GM12878 (cell line): ENCODE results near the gene UBASH3A. TPM values are rescaled to one million over a fixed set of nuclear protein-coding genes. Genes with fewer than 3 reads are reported as not detected.

ENCODE experiments used
- ATAC-seq: fragments of 200-7000 bp; cut with Tn5 transposase; 3 replicates; pipeline ENCODE4 v1.9.1; 2020; ENCODE audit warnings: mild to moderate bottlenecking, moderate library complexity
- BruUV-seq: library from RNA; stranded (reverse); fragments of 400-500 nt; replicated peaks from 2 replicates; lab custom pipeline; 2021; lab: Mats Ljungman, UMichigan
- CTCF ChIA-PET: fragments of 300-600 bp; sonication (Branson Sonifier 250); formaldehyde crosslinking; extraction: SDS; loops from one replicate; lab custom pipeline; 2021; ENCODE audit warnings: inconsistent platforms; lab: Yijun Ruan, JAX
- POLR2A ChIA-PET: fragments of 350-600 bp; formaldehyde crosslinking; extraction: SDS; loops from one replicate; lab custom pipeline; 2021; ENCODE audit warnings: inconsistent platforms; lab: Charles Lee
- RAD21 ChIA-PET: fragments of 300-600 bp; sonication (Branson Sonifier 250); formaldehyde crosslinking; loops from one replicate; lab custom pipeline; 2023; ENCODE audit warnings: antibody characterized with exemption; ENCODE audit not compliant: unreplicated experiment; lab: Charles Lee
- SMC1A ChIA-PET: fragments of 300-600 bp; sonication (Branson Sonifier 250); formaldehyde crosslinking; loops from one replicate; lab custom pipeline; 2023; ENCODE audit not compliant: unreplicated experiment, uncharacterized antibody; lab: Charles Lee
- DNase-seq: peaks from one replicate; pipeline ENCODE4 v3.0.0-alpha.2; 2011; ENCODE audit warnings: low read depth, low spot score
- FAIRE-seq: peaks from 3 replicates; lab custom pipeline; 2011; peaks lifted over from hg19 to GRCh38; lab: Jason Lieb, UNC
- H2AFZ ChIP-seq: 2 replicates; pipeline ENCODE4 v1.6.0; 2011; ENCODE audit warnings: low read depth, low read length, control low read depth; ENCODE audit not compliant: control insufficient read depth
- H3K27ac ChIP-seq: 2 replicates; pipeline ENCODE4 v1.5.1; 2011; ENCODE audit warnings: control low read depth; ENCODE audit not compliant: control insufficient read depth, insufficient read depth
- H3K27me3 ChIP-seq, 2 experiments: replicated peaks in 1 of 2; 2 replicates each; pipeline versions ENCODE4 v1.6.0 to v1.6.1; 2011; ENCODE audit warnings: low read length in 1 of 2; ENCODE audit not compliant: control insufficient read depth in 2 of 2, insufficient read depth in 2 of 2
- H3K36me3 ChIP-seq, 2 experiments: 2 replicates each; pipeline ENCODE4 v1.5.1; 2011; ENCODE audit warnings: low read length in 1 of 2; ENCODE audit not compliant: control insufficient read depth in 2 of 2, insufficient read depth in 2 of 2
- H3K4me1 ChIP-seq: 2 replicates; pipeline ENCODE4 v1.6.1; 2011; ENCODE audit warnings: mild to moderate bottlenecking, low read length, moderate library complexity, mixed read lengths; ENCODE audit not compliant: control insufficient read depth, insufficient read depth
- H3K4me2 ChIP-seq: 2 replicates; pipeline ENCODE4 v1.6.0; 2011; ENCODE audit warnings: control low read depth; ENCODE audit not compliant: control insufficient read depth, insufficient read depth
- H3K4me3 ChIP-seq: fragments of 200-600 bp; sonication (generic); 2 replicates; pipeline ENCODE4 v1.5.1; 2016
- H3K79me2 ChIP-seq: 2 replicates; pipeline ENCODE4 v1.6.0; 2011; ENCODE audit warnings: low read length; ENCODE audit not compliant: control insufficient read depth, insufficient read depth
- H3K9ac ChIP-seq: 2 replicates; pipeline ENCODE4 v1.8.0; 2011; ENCODE audit warnings: low read length, control low read depth, mixed read lengths; ENCODE audit not compliant: control insufficient read depth, insufficient read depth
- H3K9me3 ChIP-seq: replicated peaks from 3 replicates; pipeline ENCODE4 v1.5.1; 2011; ENCODE audit warnings: mild to moderate bottlenecking, low read length; ENCODE audit not compliant: control insufficient read depth, insufficient read depth
- H4K20me1 ChIP-seq: 2 replicates; pipeline ENCODE4 v1.6.0; 2011; ENCODE audit not compliant: control insufficient read depth, insufficient read depth
- BHLHE40 ChIP-seq, 2 experiments: fragments of 450-650 bp in 1 of 2; IDR thresholded peaks; 2 replicates each; pipeline ENCODE4 v1.6.1; 2011 to 2017; ENCODE audit warnings: low read depth in 2 of 2, borderline replicate concordance in 1 of 2, improper control_type of control experiment in 1 of 2, low read length in 1 of 2, mild to moderate bottlenecking in 1 of 2
- BMI1 ChIP-seq: fragments of 450-650 bp; IDR thresholded peaks from 2 replicates; pipeline ENCODE4 v1.6.1; 2016; ENCODE audit warnings: mild to moderate bottlenecking, moderate library complexity, borderline replicate concordance
- CBFB ChIP-seq: IDR thresholded peaks from 2 replicates; pipeline ENCODE4 v1.6.1; 2016; ENCODE audit warnings: antibody characterized with exemption, low read depth
- PML ChIP-seq: IDR thresholded peaks from 2 replicates; pipeline ENCODE4 v1.6.1; 2012; ENCODE audit warnings: low read length, inconsistent platforms
- SMAD1 ChIP-seq: fragments of 450-650 bp; IDR thresholded peaks from 2 replicates; pipeline ENCODE4 v1.6.1; 2018; ENCODE audit warnings: mild to moderate bottlenecking, low read depth; ENCODE audit not compliant: partially characterized antibody
- STAT3 ChIP-seq: IDR thresholded peaks from 2 replicates; pipeline ENCODE4 v1.6.1; 2011; ENCODE audit warnings: low read depth, low read length, improper control_type of control experiment
- WRNIP1 ChIP-seq: IDR thresholded peaks from 2 replicates; pipeline ENCODE4 v1.6.1; 2011; ENCODE audit warnings: low read depth, low read length, improper control_type of control experiment, borderline replicate concordance
- in situ Hi-C: fragments of 300-500 bp; cut with MboI; formaldehyde crosslinking; loops from 9 replicates; pipeline ENCODE4 v1.14.3; 2018; ENCODE audit warnings: mixed read lengths
- intact Hi-C: fragments of 100-400 bp; cut with micrococcal nuclease; formaldehyde crosslinking; loops from one replicate; pipeline ENCODE4 v1.14.2; 2022; ENCODE audit not compliant: unreplicated experiment
- polyA plus RNA-seq, 11 experiments: library from polyadenylated mRNA; depleted of rRNA in 4 of 11; unstranded in 6 of 11; stranded (reverse) in 5 of 11; fragments of >200 nt; fragmentation: Nextera tagmentation in 4 of 11; fragmentation: Illumina TruSeq in 1 of 11; extraction: Ambion mirVana in 4 of 11; extraction: Trizol in 1 of 11; gene quantifications; 1 replicate in 1 of 11; 2 replicates in 10 of 11; pipeline versions ENCODE4 v1.2.1 to v1.2.3, GENCODE V29; 2011 to 2016; ENCODE audit warnings: inconsistent platforms in 2 of 11, missing spikeins in 2 of 11, low read depth in 1 of 11
- total RNA-seq, 4 experiments: library from RNA; depleted of rRNA in 3 of 4; stranded (reverse); fragments of >200 nt in 3 of 4; fragmentation: Illumina TruSeq in 1 of 4; extraction: Trizol in 1 of 4; gene quantifications; 2 replicates each; pipeline versions ENCODE4 v1.2.1 to v1.2.3, GENCODE V29; 2013 to 2021
- TF ChIP-seq, protein P1 (sequence below): fragments of 450-650 bp; IDR thresholded peaks from 2 replicates; pipeline ENCODE4 v1.6.1; 2016; ENCODE audit warnings: mild to moderate bottlenecking
- TF ChIP-seq, protein P2 (sequence below): fragments of 450-650 bp; formaldehyde crosslinking; IDR thresholded peaks from 2 replicates; pipeline ENCODE4 v1.4.0; 2020; ENCODE audit warnings: mild to moderate bottlenecking, moderate library complexity
- TF ChIP-seq, protein P3 (sequence below): fragments of 150-350 bp; IDR thresholded peaks from 2 replicates; pipeline ENCODE4 v1.6.1; 2014; ENCODE audit warnings: mild to moderate bottlenecking, low read depth, low read length
- TF ChIP-seq, protein P4 (sequence below): IDR thresholded peaks from 2 replicates; pipeline ENCODE4 v1.6.1; 2012; ENCODE audit warnings: low read depth, low read length, improper control_type of control experiment
- TF ChIP-seq, protein P5 (sequence below), 3 experiments: IDR thresholded peaks in 2 of 3; conservative IDR thresholded peaks in 1 of 3; 2 replicates each; pipeline ENCODE4 v1.5.1; 2011; ENCODE audit warnings: low read depth in 3 of 3, low read length in 3 of 3, mild to moderate bottlenecking in 3 of 3, control low read depth in 2 of 3, moderate library complexity in 2 of 3, inconsistent platforms in 1 of 3, mixed read lengths in 1 of 3; ENCODE audit not compliant: control insufficient read depth in 2 of 3, insufficient read depth in 1 of 3; ENCODE audit errors: extremely low read depth in 1 of 3
- TF ChIP-seq, protein P6 (sequence below): fragments of 450-650 bp; IDR thresholded peaks from 2 replicates; pipeline ENCODE4 v1.6.1; 2017; ENCODE audit warnings: low read depth, mild to moderate bottlenecking, moderate library complexity

UBASH3A gene
- total and polyA plus RNA-seq, 10 of the 15 experiments (the other 5 are each of a cell fraction or from before 2014, with no cell fraction given) = 0.04 to 0.39 (median 0.23) TPM; not detected in 1

DNA sequence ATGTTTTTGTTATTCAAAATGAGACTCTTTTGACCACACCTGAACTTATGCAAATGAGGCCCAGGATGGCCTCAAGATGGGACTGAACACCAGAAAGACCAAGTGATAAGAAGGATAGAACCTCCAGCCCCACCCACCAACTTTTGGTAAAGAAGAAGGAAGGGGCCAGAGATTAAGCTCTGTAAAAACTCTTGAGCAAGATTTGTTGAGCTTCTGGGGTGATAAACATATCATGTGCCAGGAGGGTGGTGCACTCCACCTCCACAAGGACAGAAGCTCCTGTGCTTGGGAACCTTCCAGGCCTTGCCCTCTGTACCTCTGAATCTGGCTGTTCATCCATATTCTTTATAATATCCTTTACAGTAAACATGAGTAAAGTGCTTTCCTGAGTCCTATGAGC, 87.0 kb downstream of the UBASH3A start:
- H4K20me1 ChIP-seq = no peaks in the 10 kb centered on the region
- BruUV-seq = no TSS peak
- H3K27me3 ChIP-seq = no peaks in the 10 kb centered on the region
- DNase-seq (no peak), ATAC-seq (no peak), FAIRE-seq (no peak)
- in situ Hi-C loops (no loop called here), intact Hi-C loops (no loop called here)
- H3K9me3 ChIP-seq = no peaks in the 10 kb centered on the region; the same call in 2 of the 3 replicates
- ChIA-PET RAD21 (interaction anchor here (0.6 to 4.0 kb wide), 4 partner anchors 8 to 45 kb away, joined by 3 to 16 read pairs (median 6); no protein-coding TSS in a partner anchor), POLR2A (interaction anchor here (1.0 to 1.2 kb wide), 2 partner anchors 15 to 45 kb away, joined by 3 to 4 read pairs; no protein-coding TSS in a partner anchor), CTCF (interaction anchor here (0.8 to 1.4 kb wide), 5 partner anchors 10 to 23 kb away, joined by 3 to 4 read pairs (median 3); no protein-coding TSS in a partner anchor), SMC1A (interaction anchor here (1.0 to 1.4 kb wide), 3 partner anchors 12 to 22 kb away, joined by 3 to 8 read pairs (median 3); no protein-coding TSS in a partner anchor)
- H3K4me3 ChIP-seq = no peak overlapping the region
- no peak overlapping the region for H3K27ac ChIP-seq
- H3K36me3 ChIP-seq = no peaks in the 10 kb centered on the region
- H3K9ac ChIP-seq = no peak overlapping the region
- no peak overlapping the region; the same call in 1 of the 2 replicates for H3K4me2 ChIP-seq
- no peaks in the 10 kb centered on the region for H3K79me2 ChIP-seq
- peaks cover 8% of the 10 kb centered on the region for H3K4me1 ChIP-seq
- no peak overlapping the region for H2AFZ ChIP-seq
- TF ChIP-seq, protein P1, sequence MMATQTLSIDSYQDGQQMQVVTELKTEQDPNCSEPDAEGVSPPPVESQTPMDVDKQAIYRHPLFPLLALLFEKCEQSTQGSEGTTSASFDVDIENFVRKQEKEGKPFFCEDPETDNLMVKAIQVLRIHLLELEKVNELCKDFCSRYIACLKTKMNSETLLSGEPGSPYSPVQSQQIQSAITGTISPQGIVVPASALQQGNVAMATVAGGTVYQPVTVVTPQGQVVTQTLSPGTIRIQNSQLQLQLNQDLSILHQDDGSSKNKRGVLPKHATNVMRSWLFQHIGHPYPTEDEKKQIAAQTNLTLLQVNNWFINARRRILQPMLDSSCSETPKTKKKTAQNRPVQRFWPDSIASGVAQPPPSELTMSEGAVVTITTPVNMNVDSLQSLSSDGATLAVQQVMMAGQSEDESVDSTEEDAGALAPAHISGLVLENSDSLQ = no peak
- TF ChIP-seq, protein P2, sequence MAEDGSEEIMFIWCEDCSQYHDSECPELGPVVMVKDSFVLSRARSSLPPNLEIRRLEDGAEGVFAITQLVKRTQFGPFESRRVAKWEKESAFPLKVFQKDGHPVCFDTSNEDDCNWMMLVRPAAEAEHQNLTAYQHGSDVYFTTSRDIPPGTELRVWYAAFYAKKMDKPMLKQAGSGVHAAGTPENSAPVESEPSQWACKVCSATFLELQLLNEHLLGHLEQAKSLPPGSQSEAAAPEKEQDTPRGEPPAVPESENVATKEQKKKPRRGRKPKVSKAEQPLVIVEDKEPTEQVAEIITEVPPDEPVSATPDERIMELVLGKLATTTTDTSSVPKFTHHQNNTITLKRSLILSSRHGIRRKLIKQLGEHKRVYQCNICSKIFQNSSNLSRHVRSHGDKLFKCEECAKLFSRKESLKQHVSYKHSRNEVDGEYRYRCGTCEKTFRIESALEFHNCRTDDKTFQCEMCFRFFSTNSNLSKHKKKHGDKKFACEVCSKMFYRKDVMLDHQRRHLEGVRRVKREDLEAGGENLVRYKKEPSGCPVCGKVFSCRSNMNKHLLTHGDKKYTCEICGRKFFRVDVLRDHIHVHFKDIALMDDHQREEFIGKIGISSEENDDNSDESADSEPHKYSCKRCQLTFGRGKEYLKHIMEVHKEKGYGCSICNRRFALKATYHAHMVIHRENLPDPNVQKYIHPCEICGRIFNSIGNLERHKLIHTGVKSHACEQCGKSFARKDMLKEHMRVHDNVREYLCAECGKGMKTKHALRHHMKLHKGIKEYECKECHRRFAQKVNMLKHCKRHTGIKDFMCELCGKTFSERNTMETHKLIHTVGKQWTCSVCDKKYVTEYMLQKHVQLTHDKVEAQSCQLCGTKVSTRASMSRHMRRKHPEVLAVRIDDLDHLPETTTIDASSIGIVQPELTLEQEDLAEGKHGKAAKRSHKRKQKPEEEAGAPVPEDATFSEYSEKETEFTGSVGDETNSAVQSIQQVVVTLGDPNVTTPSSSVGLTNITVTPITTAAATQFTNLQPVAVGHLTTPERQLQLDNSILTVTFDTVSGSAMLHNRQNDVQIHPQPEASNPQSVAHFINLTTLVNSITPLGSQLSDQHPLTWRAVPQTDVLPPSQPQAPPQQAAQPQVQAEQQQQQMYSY (CRISPR knock-in tag) = no peak
- TF ChIP-seq BHLHE40 (IDR thresholded peaks at IDR 0.05; ENCODE audit: borderline replicate concordance in 1 of 2, low read depth in 2 of 2, low read length in 1 of 2) = no peak
- no peak for TF ChIP-seq WRNIP1
- TF ChIP-seq BMI1 = no peak
- no peak for TF ChIP-seq SMAD1
- no peak for TF ChIP-seq PML
- TF ChIP-seq, protein P3, sequence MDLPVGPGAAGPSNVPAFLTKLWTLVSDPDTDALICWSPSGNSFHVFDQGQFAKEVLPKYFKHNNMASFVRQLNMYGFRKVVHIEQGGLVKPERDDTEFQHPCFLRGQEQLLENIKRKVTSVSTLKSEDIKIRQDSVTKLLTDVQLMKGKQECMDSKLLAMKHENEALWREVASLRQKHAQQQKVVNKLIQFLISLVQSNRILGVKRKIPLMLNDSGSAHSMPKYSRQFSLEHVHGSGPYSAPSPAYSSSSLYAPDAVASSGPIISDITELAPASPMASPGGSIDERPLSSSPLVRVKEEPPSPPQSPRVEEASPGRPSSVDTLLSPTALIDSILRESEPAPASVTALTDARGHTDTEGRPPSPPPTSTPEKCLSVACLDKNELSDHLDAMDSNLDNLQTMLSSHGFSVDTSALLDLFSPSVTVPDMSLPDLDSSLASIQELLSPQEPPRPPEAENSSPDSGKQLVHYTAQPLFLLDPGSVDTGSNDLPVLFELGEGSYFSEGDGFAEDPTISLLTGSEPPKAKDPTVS = no peak
- TF ChIP-seq, protein P4, sequence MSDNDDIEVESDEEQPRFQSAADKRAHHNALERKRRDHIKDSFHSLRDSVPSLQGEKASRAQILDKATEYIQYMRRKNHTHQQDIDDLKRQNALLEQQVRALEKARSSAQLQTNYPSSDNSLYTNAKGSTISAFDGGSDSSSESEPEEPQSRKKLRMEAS = no peak
- TF ChIP-seq CBFB = no peak
- TF ChIP-seq, protein P5, sequence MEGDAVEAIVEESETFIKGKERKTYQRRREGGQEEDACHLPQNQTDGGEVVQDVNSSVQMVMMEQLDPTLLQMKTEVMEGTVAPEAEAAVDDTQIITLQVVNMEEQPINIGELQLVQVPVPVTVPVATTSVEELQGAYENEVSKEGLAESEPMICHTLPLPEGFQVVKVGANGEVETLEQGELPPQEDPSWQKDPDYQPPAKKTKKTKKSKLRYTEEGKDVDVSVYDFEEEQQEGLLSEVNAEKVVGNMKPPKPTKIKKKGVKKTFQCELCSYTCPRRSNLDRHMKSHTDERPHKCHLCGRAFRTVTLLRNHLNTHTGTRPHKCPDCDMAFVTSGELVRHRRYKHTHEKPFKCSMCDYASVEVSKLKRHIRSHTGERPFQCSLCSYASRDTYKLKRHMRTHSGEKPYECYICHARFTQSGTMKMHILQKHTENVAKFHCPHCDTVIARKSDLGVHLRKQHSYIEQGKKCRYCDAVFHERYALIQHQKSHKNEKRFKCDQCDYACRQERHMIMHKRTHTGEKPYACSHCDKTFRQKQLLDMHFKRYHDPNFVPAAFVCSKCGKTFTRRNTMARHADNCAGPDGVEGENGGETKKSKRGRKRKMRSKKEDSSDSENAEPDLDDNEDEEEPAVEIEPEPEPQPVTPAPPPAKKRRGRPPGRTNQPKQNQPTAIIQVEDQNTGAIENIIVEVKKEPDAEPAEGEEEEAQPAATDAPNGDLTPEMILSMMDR (IDR thresholded peaks at IDR 0.05 in 2 of 3, conservative IDR thresholded peaks at IDR 0.05 in 1 of 3; ENCODE audit: control insufficient read depth in 2 of 3, extremely low read depth in 1 of 3, insufficient read depth in 1 of 3, low read depth in 3 of 3, low read length in 3 of 3) = no peak
- TF ChIP-seq STAT3 = no peak
- TF ChIP-seq, protein P6, sequence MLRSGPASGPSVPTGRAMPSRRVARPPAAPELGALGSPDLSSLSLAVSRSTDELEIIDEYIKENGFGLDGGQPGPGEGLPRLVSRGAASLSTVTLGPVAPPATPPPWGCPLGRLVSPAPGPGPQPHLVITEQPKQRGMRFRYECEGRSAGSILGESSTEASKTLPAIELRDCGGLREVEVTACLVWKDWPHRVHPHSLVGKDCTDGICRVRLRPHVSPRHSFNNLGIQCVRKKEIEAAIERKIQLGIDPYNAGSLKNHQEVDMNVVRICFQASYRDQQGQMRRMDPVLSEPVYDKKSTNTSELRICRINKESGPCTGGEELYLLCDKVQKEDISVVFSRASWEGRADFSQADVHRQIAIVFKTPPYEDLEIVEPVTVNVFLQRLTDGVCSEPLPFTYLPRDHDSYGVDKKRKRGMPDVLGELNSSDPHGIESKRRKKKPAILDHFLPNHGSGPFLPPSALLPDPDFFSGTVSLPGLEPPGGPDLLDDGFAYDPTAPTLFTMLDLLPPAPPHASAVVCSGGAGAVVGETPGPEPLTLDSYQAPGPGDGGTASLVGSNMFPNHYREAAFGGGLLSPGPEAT = no peak
